H4 (cell line): ENCODE results near the gene PGAP6. TPM values are rescaled to one million over a fixed set of nuclear protein-coding genes. Genes with fewer than 3 reads are reported as not detected.
A peak's percentile ranks its signal among the peaks of the same experiment; 100 is the strongest.
"Not testable (repeated sequence)": the region's sequence is repeated elsewhere in the genome, so short reads cannot be mapped to it uniquely, and the experiment has no call there.

Experiments used
- DNase-seq: peaks from one replicate; pipeline ENCODE4 v3.0.0-alpha.2; 2015; ENCODE audit warnings: low spot score
- total RNA-seq: library from RNA; depleted of rRNA; stranded (reverse); fragments of >200 nt; shearing (Covaris generic); gene quantifications from 2 replicates; pipeline ENCODE4 v1.2.3, GENCODE V29; 2014

The PGAP6 gene
- total RNA-seq, 1 experiment from 2014 or later: 15.9 TPM

DNA sequence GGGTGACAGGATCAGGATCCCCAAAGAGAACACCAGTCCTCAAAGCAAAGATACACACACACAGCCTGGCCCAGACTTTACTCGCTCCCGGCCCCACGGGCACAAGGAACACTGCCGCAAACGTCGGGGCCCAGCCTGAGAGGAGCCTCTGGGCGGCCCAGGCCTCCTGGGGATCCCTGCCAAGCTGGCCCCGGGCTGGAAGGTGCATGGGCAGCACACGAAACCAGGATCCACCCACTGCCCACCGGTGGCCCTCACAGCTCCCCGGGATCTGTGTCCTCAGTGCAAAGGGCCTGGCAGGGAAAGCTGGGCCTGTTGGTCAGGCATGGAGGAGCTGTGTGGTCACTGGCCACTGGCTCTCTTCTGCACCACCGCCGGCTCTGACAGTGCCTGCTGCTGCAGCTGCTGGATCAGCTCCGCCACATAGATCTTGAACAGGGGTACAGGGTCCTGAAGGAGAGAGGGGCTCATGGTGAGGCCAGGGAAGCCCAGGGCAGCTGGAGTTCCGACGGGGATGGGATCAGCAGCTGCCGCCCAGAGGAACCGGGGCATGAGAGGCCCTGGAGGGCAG lies 14.4 kb downstream of the PGAP6 start:
- no peak for DNase-seq

DNA sequence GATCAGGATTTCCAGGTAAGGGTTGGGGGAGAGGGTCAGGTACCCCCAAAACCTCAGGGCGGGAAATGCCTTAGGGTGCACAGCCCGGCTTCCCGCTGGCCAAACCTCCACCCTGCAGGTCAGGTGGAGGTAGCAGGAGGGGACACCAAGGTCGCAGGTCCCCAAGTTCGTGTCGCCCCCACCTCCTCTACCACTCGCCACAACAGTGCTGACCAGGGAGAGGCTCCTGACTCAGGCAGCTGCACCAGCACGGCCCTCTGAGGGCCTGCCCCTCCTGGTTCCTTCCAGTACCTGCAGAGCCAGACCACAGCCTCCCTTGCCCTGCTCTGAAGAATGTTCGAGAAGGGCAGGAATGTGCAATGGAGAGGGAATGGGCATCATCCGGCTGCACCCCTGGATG lies 15.3 kb downstream of the PGAP6 start:
- DNase-seq: no peak

DNA sequence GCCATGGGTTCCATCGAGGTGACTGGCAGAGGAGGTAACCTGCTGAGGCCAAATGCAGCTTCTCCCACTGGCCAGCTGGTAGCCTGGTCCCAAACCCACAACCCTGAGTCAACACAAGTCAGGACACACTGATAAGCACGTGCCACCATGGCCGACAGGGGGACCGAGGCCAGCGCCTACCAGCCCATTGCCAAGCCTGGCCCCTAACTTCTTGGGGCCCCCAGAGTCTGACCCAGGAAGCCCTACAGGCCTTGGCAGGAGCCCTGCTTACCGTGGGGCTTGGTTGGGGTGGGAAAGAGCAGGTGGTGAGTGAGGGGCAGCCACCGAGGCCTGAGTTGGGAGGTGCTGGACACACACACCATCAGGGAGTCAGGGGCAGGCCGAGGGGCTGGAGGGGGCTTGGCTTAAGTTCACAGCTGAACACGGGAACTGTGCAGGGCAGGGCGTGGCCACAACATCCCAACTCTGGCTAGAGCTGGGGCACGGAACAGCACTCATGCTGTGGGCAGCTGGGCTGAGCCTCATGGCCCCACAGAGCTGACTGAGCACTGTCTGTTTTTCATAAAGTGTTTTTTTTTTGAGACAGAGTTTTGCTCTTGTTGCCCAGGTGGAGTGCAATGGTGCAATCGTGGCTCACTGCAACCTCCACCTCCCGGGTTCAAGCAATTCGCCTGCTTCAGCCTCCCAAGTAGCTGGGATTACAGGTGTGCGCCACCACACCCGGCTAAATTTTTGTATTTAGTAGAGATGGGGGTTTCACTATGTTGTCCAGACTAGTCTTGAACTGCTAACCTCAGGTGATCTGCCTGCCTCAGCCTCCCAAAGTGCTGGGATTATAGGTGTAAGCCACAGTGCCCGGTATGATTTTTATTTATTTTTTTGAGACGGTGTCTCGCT lies 16.9 kb downstream of the PGAP6 start:
- no peak for DNase-seq

DNA sequence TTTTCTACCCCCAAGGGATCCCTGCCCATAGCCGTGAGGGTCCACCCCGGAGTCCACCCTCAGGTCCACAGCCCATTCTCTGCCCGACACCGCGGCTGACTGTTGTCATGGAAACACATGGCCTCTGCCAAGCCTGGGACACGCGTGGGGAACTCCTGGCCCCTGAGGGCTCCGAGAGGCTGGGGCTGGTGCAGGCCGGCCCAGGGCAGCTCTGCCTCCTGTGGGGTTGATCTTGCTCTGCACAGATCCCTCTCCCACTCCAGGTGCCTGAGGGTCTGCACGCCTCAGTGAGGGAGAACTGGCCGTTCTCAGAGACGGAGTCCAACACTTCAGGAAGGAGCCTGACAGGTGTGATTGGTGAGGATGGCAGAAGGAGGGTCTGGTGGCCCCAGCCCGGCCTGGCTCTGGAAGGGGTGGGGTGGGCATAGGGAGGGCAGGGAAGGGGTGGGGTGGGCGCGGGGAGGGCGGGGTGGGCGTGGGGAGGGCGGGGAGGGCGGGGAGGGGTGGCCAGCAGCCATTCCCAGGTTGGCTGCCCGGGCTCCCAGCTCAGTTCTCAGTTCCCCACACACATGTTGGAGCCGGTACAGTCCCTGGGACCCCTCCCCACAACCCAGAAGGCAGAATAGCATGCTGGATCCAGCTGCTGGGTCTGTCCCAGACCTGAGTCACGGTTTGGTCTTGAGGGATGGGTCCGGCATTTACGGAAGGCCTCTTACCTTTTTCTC lies 17.9 kb downstream of the PGAP6 start:
- DNase-seq: no peak

GRCh38 chr16:363110-363765 lies 18.5 kb downstream of the PGAP6 start:
- DNase-seq: no peak

- DNase-seq: not testable (repeated sequence)
These were observed 19.1 kb downstream of the PGAP6 start for GRCh38 chr16:362702-362999.

DNA sequence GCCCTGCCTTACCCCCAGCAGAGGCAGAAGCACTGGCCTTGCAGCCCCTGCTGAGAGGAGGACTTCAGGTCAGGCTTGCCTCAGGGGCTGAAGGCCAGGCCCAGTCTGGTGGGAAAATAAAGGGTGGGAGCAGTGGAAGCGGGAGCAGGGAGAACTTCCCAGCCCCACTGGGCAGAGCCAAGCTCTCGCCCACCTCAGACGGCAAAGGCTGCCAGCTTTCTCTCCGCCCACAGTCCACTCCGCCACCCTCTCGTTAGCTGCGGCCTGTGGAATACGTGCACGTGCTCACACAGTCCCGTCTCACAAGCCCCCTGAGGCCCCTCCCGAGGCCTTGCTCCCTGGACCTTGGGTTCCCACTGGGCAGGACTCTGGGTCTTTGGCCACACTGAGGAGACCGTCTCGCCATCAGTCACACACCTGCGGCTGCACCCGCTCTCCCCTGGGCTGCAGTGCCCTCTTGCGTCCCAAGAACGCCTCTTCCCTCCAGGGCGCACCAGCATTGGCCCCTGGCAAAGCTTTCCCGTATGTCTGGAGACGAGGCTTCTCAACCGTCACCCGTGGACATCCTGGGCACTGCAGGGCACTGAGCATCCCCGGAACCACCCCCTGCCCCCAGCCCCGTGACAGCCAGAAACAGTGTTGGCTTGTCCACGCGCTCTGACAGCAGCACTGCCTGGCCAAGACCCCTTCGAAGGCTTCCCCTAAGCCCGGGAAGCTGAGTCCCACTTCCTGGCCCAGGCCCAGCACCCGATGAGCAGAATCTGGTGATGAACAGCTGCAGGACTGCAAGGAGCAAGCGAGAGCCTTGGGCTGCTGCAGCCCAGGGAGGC lies 19.7 kb downstream of the PGAP6 start:
- peak; percentile 65 for DNase-seq

- no peak for DNase-seq
These were observed 20.4 kb downstream of the PGAP6 start for GRCh38 chr16:361341-361871.

GRCh38 chr16:360698-361336 lies 21.0 kb downstream of the PGAP6 start:
- no peak for DNase-seq

- DNase-seq: no peak
These were observed 21.7 kb downstream of the PGAP6 start for GRCh38 chr16:359871-360697.

DNA sequence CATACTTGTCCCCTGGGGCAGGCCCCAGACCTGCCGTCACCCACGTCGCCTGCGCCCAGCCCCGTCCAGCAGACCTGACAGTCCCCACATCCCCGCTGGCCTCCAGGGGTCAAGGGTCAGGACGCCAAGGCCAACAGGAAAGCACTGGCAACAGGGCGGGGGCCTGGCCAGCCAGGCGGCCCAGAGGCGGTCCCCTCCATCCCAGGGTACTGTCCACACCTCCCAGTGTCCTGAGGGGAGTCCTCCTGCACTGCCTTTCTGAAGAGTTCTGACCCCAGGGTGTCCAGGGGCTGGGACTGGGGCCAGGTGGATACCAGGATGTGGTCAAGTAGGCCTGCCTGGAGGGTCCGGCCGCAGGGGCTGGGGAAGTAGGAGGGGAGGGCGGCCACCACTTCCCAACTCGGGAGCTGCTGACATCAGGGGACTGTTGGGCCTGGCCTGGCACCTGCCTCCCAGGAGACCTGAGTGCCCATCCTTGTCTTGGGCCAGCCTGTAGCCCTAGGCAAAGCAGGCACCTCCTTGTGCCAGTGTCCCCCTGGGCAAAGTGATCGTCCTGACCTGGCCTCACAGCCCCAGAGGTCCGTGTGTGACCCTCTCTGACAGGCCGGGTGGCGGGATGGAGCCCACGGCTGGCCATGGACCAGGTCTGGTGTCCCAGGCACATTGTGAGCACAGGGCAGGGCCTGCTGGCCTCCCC lies 22.6 kb downstream of the PGAP6 start:
- DNase-seq: no peak

DNA sequence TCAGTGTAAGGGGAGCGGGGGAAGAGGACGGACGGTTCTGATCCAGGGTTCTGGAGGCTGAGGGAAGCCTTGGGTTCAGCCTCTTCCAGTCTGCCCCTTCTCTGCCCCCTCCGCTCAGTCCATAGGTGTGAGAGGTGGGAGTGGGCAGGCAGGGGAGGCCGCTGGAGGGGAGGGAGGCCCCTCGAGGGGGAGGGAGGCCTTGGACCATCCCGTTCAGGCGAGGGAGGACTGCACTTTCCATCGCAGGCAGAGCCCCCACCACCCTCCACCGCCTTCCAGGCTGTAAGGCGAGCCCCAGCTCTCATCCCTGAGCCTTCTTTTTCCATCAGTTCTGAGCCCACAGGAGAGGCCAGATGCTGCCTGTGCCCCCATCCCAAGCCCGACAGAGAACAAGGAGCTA lies 25.0 kb downstream of the PGAP6 start:
- DNase-seq: no peak

- DNase-seq: no peak
These were observed 26.8 kb downstream of the PGAP6 start for GRCh38 chr16:354971-355461.

GRCh38 chr16:354291-354881 lies 27.4 kb downstream of the PGAP6 start:
- DNase-seq: no peak

DNA sequence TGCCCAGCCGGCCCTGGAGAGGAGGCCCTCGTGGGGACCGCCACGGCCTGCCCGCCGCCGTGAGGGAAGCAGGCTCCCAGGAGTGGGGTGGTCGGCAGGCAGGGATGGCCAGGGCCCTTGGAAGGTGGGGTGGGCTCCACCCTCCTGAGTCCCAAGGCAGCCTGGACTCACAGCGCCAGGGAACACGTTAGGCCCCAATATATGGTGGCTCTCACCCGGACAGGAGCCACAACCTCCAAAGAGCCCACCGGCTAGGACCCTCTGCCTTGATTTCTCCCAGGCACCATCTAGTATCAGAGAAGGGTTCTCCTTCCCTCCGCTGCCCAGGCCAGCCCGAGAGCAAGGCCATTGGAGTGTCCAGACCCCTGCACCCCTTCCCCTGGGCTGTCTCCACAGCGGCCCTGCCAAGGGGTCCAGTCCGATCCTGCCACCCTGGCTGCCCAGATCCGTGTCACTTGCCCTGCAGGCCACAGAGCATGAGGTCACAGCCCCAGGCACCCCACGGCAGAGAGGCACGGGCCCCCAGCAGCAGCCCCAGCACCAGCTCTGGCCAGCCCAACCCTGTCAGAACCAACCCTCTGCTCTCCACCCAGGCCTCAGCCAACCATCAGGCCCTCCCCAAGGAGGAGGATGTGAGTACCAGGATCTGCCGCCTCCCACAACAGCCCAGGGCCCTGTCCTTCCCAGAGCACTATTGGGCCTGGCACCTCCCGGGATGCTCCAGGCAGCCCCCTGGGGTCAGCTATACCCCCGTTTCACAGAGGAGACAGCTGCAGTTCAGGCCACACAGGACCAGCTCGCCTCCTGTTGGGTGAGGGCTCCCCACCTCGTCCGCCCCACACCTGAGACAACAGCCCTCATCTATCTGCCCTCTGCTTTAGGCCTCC lies 28.1 kb downstream of the PGAP6 start:
- DNase-seq: no peak

DNA sequence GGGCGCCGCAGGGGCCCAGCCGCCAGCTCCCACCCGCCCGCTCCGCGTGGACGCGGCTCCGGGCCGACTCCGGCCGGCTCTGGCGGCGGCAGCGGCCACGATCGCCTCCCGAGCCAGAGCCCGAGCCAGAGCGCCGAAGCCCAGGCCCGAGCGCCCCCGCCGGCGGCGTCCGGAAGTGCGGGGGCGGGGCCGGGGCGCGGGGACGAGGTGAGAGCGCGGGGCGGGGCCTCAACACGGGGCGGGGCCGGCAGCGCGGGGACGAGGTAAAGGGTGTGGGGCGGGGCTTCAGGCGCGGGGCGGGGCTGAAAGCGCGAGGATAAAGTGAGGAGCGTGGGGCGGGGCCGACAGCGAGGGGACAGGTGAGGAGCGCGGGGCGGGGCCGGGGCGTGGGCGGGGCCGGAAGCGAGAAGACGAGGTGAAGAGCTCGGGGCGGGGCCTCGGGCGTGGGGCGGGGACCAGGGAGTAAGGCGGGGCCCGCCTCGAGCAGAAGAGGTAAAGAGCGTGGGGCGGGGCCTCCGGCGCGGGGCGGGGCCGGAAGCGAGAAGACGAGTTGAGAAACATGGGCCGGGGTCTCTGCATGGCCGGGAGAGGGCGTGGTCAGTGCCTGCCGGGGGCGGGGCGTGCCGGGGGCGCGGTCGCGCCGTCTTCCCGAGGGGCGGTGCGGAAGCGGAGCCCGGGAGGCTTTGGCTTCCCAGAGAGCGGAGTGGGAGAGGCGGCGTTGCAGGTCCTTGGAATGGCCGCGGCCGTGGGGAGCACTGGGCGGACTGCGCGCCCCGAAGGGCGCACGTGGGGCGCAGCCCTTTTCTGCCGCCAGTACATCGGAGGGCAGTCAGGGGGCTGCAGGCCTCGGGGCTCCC lies 29.0 kb downstream of the PGAP6 start, which contains the start of gene AXIN1:
AXIN1 (minus strand) TSS at position 177 of the 857 bp plus-strand sequence. CDS start 5,698 bp downstream, outside the sequence.
- peak; percentile 80 for DNase-seq
